ENCODE results near the gene TWNK. TPM values are rescaled to one million over a fixed set of nuclear protein-coding genes. Genes with fewer than 3 reads are reported as not detected.

Gene TWNK
- total and polyA plus RNA-seq, 2 of the 4 experiments (the other 2 are of a cell fraction): 7.7 to 8.8 TPM

DNA sequence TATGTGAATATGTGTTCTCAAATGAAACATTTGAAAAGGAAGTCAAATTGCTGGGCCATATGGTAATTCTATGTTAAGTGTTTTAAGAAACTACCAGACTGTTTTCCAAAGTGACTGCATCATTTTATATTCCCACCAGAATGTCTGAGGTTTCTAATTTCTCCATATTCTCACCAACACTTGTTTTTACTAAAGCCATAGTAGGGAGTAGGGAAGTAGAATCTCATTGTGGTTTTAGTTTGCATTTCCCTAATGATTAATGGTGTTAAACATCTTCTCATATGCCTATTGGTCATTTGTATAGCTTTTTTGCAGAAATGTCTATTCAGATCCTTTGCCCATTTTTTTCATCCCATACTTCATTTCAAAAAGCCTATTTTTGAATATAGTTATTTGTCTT is 27.1 kb upstream of the TWNK start:
- no peak overlapping the region for H2BK20ac ChIP-seq (ENCODE audit: low read depth, low read length)
- in situ Hi-C loops (cut with MboI; ENCODE audit: low sequenced_read_pairs) (no loop called here), intact Hi-C loops (cut with micrococcal nuclease) (loop anchor here (5.0 kb wide), 1 partner anchor 33 kb away; no protein-coding TSS in a partner anchor), dilution Hi-C loops (cut with HindIII; ENCODE audit: low sequenced_read_pairs, unreplicated experiment) (no loop called here)
- DNase-seq: no peak
- no peak overlapping the region for H4K91ac ChIP-seq (ENCODE audit: insufficient read depth, low read depth, low read length)
- no peak overlapping the region for H4K8ac ChIP-seq (ENCODE audit: low read depth in 2 of 2, low read length in 2 of 2)
- no peak overlapping the region for H2BK15ac ChIP-seq (ENCODE audit: low read depth, low read length)
- H3K4me3 ChIP-seq (ENCODE audit: insufficient read depth, low read depth, low read length): no peak overlapping the region
- H2BK5ac ChIP-seq (ENCODE audit: low read depth, low read length, poor library complexity, severe bottlenecking): no peak overlapping the region
- CTCF ChIA-PET: no interaction called here
- no peak overlapping the region for H2AFZ ChIP-seq (replicated peaks; ENCODE audit: low read length, poor library complexity)
- no peak overlapping the region for H4K5ac ChIP-seq (ENCODE audit: low read depth, low read length)
- 0 out of 2 replicates have a peak, but pooled peaks cover 3% of the 10 kb centered on the region for H3K9me1 ChIP-seq (ENCODE audit: insufficient read depth, low read length)
- H3K56ac ChIP-seq (ENCODE audit: extremely low read depth, insufficient read depth, low read length): no peak overlapping the region
- TF ChIP-seq CEBPB (IDR thresholded peaks at IDR 0.05; ENCODE audit: low read depth, low read length): no peak
- no peak for TF ChIP-seq MXI1 (IDR thresholded peaks at IDR 0.05; ENCODE audit: borderline replicate concordance, low read depth, low read length)
- no peak for TF ChIP-seq POLR2A (IDR thresholded peaks at IDR 0.05; ENCODE audit: low read depth, low read length)
- TF ChIP-seq, protein P1, sequence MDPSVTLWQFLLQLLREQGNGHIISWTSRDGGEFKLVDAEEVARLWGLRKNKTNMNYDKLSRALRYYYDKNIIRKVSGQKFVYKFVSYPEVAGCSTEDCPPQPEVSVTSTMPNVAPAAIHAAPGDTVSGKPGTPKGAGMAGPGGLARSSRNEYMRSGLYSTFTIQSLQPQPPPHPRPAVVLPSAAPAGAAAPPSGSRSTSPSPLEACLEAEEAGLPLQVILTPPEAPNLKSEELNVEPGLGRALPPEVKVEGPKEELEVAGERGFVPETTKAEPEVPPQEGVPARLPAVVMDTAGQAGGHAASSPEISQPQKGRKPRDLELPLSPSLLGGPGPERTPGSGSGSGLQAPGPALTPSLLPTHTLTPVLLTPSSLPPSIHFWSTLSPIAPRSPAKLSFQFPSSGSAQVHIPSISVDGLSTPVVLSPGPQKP (IDR thresholded peaks at IDR 0.05; ENCODE audit: borderline replicate concordance, low read depth, low read length): no peak
- TF ChIP-seq MAFK (IDR thresholded peaks at IDR 0.05; ENCODE audit: low read depth, low read length): no peak
- TF ChIP-seq, protein P2, sequence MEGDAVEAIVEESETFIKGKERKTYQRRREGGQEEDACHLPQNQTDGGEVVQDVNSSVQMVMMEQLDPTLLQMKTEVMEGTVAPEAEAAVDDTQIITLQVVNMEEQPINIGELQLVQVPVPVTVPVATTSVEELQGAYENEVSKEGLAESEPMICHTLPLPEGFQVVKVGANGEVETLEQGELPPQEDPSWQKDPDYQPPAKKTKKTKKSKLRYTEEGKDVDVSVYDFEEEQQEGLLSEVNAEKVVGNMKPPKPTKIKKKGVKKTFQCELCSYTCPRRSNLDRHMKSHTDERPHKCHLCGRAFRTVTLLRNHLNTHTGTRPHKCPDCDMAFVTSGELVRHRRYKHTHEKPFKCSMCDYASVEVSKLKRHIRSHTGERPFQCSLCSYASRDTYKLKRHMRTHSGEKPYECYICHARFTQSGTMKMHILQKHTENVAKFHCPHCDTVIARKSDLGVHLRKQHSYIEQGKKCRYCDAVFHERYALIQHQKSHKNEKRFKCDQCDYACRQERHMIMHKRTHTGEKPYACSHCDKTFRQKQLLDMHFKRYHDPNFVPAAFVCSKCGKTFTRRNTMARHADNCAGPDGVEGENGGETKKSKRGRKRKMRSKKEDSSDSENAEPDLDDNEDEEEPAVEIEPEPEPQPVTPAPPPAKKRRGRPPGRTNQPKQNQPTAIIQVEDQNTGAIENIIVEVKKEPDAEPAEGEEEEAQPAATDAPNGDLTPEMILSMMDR (conservative IDR thresholded peaks at IDR 0.05; ENCODE audit: low read depth, low read length): no peak
- TF ChIP-seq SMC3 (IDR thresholded peaks at IDR 0.05; ENCODE audit: low read depth, low read length): no peak
- no peak for TF ChIP-seq FOS (IDR thresholded peaks at IDR 0.05; ENCODE audit: low read depth, low read length)
- no peak for TF ChIP-seq RAD21 (IDR thresholded peaks at IDR 0.05; ENCODE audit: low read length)
- TF ChIP-seq, protein P3, sequence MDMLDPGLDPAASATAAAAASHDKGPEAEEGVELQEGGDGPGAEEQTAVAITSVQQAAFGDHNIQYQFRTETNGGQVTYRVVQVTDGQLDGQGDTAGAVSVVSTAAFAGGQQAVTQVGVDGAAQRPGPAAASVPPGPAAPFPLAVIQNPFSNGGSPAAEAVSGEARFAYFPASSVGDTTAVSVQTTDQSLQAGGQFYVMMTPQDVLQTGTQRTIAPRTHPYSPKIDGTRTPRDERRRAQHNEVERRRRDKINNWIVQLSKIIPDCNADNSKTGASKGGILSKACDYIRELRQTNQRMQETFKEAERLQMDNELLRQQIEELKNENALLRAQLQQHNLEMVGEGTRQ (IDR thresholded peaks at IDR 0.05; ENCODE audit: low read depth, low read length): no peak
- no peak for TF ChIP-seq RCOR1 (IDR thresholded peaks at IDR 0.05; ENCODE audit: insufficient replicate concordance, low read length)
- no peak for TF ChIP-seq RFX5 (IDR thresholded peaks at IDR 0.05; ENCODE audit: low read depth, low read length)
- TF ChIP-seq NFE2L2 (IDR thresholded peaks at IDR 0.05; ENCODE audit: low read depth, low read length): no peak
- no peak for TF ChIP-seq MAZ (IDR thresholded peaks at IDR 0.05; ENCODE audit: borderline replicate concordance, low read depth, low read length)
- TF ChIP-seq CHD1 (IDR thresholded peaks at IDR 0.05; ENCODE audit: low read depth, low read length): no peak
- TF ChIP-seq BHLHE40 (IDR thresholded peaks at IDR 0.05; ENCODE audit: low read depth, low read length): no peak
- H3K79me1 ChIP-seq (ENCODE audit: low read depth in 1 of 2, low read length in 2 of 2): peaks cover 2 to 5% of the 10 kb centered on the region in 2 experiments; a peak in 1 of 4 replicates
- no peak overlapping the region for H3K18ac ChIP-seq (ENCODE audit: low read depth, low read length)
- no peaks in the 10 kb centered on the region for H3K4me1 ChIP-seq (ENCODE audit: control insufficient read depth, insufficient read depth, low read length)
- BruUV-seq (replicated peaks): no TSS peak
- no peak overlapping the region for H2AK9ac ChIP-seq (replicated peaks; ENCODE audit: low read depth, low read length, poor library complexity)
- no peak overlapping the region for H3K4me2 ChIP-seq (ENCODE audit: low read depth, low read length)
- H3K9ac ChIP-seq (ENCODE audit: low read depth, low read length): no peak overlapping the region
- H3K36me3 ChIP-seq (ENCODE audit: control insufficient read depth, insufficient read depth, low read length): peaks cover 26% of the 10 kb centered on the region
- H2BK120ac ChIP-seq (ENCODE audit: low read depth, low read length): no peak overlapping the region
- ATAC-seq (ENCODE audit: low read depth): no peak
- POLR2A ChIA-PET (ENCODE audit: unreplicated experiment): no interaction called here
- no peak overlapping the region for H3K14ac ChIP-seq (replicated peaks; ENCODE audit: low read depth, low read length)
- no peak overlapping the region for H3K23ac ChIP-seq (ENCODE audit: low read depth, low read length)
- H2AK5ac ChIP-seq (ENCODE audit: low read depth, low read length): no peak overlapping the region
- H3K27me3 ChIP-seq (ENCODE audit: control insufficient read depth, insufficient read depth, low read length): no peaks in the 10 kb centered on the region
- no peak overlapping the region for H3K4ac ChIP-seq (ENCODE audit: low read depth, low read length)
- H4K20me1 ChIP-seq (ENCODE audit: insufficient read depth, low read length): no peaks in the 10 kb centered on the region
- H3K27ac ChIP-seq (ENCODE audit: insufficient read depth, low read length): no peak overlapping the region
- no peaks in the 10 kb centered on the region for H3K9me3 ChIP-seq (ENCODE audit: control insufficient read depth, insufficient read depth, low read length)
